ENCODE data around the gene DCUN1D5. TPM values are rescaled to one million over a fixed set of nuclear protein-coding genes. Genes with fewer than 3 reads are reported as not detected.

DCUN1D5 gene
- polyA plus RNA-seq, 12 donors: 26.8 to 51.6 (median 38.2) TPM; not detected in 1

Other genes starting within 250 kb of the DCUN1D5 start
- gene MMP3, start 248.6 kb downstream of the DCUN1D5 start, polyA plus RNA-seq (ENCODE audit: insufficient read length in 12 of 12): under 1 TPM in 1 of 12 donors, not detected in 11; 0.08 TPM
- gene MMP12, start 217.2 kb downstream of the DCUN1D5 start, polyA plus RNA-seq (ENCODE audit: insufficient read length in 12 of 12): not detected
- under 1 TPM in 2 of 12 donors, not detected in 10; 0.07 to 0.21 TPM for gene MMP13, start 136.4 kb downstream of the DCUN1D5 start, polyA plus RNA-seq (ENCODE audit: insufficient read length in 12 of 12)
- gene DYNC2H1, start 17.3 kb upstream of the DCUN1D5 start, polyA plus RNA-seq (ENCODE audit: insufficient read length in 12 of 12): 10 to 100 TPM in 10 of 12 donors, 1 to 10 TPM in 1, not detected in 1; 9.0 to 17.5 (median 12.3) TPM

Data from muscle of arm (tissue), 12 donors.